Muscle of back (tissue), 13 donors: ENCODE data around the gene ZNF576. TPM values are rescaled to one million over a fixed set of nuclear protein-coding genes. Genes with fewer than 3 reads are reported as not detected.
"Not testable (repeated sequence)": the region's sequence is repeated elsewhere in the genome, so short reads cannot be mapped to it uniquely, and the experiment has no call there.

Experiments
- DNase-seq, 3 donors: peaks; one replicate each; pipeline versions ENCODE4 v3.0.0 to v3.0.0-alpha.2; 2013
- long read RNA-seq, 9 donors: transcript quantifications; one replicate each; lab custom pipeline, GENCODE V29; 2026
- polyA plus RNA-seq, 10 donors: library from polyadenylated mRNA; unstranded; fragments of 120-200 nt; gene quantifications; one replicate each; pipeline ENCODE4 v1.2.1, GENCODE V29; 2013; ENCODE audit not compliant: insufficient read length in 10 of 10

Gene ZNF576
- 10 to 100 TPM in 2 of 10 donors, 1 to 10 TPM in 8; 7.2 to 11.8 (median 9.3) TPM for polyA plus RNA-seq
- long read RNA-seq, donor 1, partial matches to known transcripts = 0 of 5 reads
- long read RNA-seq, donor 1, other reads (novel, unspliced or antisense) = 0 of 5 reads
- long read RNA-seq, donor 2, partial matches to known transcripts = 0 of 2 reads
- long read RNA-seq, donor 2, other reads (novel, unspliced or antisense) = 0 of 2 reads
- long read RNA-seq, donor 3 = 0 reads
- long read RNA-seq, donor 4, transcript ZNF576-201 (3 exons, 2,566 nt) = major isoform, 6 of 10 reads
- long read RNA-seq, donor 4, partial matches to known transcripts = 0 of 10 reads
- long read RNA-seq, donor 4, other reads (novel, unspliced or antisense) = 0 of 10 reads
- long read RNA-seq, donor 5, transcript ZNF576-201 (3 exons, 2,566 nt) = major isoform, 6 of 11 reads
- long read RNA-seq, donor 5, partial matches to known transcripts = 0 of 11 reads
- long read RNA-seq, donor 5, other reads (novel, unspliced or antisense) = 0 of 11 reads
- long read RNA-seq, donor 6, partial matches to known transcripts = 0 of 6 reads
- long read RNA-seq, donor 6, other reads (novel, unspliced or antisense) = 0 of 6 reads
- long read RNA-seq, donor 7, partial matches to known transcripts = 0 of 7 reads
- long read RNA-seq, donor 7, other reads (novel, unspliced or antisense) = 0 of 7 reads
- long read RNA-seq, donor 8, partial matches to known transcripts = 0 of 7 reads
- long read RNA-seq, donor 8, other reads (novel, unspliced or antisense) = 0 of 7 reads
- long read RNA-seq, donor 9, partial matches to known transcripts = 0 of 3 reads
- long read RNA-seq, donor 9, other reads (novel, unspliced or antisense) = 0 of 3 reads

- DNase-seq = peak; percentile 100
Observed at GRCh38 chr19:43595999-43596841, at the start of gene ZNF576, which contains the start of gene IRGQ. TSS of gene ZNF576 (plus strand) at chr19:43596595. CDS start at chr19:43597109, 514 bp downstream. TSS of gene IRGQ (minus strand) at chr19:43596134. CDS start at chr19:43595338, 796 bp downstream.

DNA sequence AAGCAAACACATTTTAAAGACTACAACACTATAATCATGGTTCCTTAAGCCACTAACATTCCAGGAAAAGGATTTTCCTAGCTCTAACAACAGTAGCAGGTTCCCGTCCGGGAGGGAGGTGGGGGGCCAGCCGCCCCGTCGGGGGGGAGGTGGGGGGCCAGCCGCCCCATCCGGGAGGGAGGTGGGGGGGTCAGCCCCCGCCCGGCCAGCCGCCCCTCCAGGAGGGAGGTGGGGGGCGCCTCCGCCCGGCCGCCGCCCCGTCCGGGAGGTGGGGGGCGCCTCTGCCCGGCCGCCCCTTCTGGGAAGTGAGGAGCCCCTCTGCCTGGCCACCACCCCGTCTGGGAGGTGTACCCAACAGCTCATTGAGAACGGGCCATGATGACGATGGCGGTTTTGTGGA is 48.5 kb upstream of the ZNF576 start:
- DNase-seq = not testable (repeated sequence)

DNA sequence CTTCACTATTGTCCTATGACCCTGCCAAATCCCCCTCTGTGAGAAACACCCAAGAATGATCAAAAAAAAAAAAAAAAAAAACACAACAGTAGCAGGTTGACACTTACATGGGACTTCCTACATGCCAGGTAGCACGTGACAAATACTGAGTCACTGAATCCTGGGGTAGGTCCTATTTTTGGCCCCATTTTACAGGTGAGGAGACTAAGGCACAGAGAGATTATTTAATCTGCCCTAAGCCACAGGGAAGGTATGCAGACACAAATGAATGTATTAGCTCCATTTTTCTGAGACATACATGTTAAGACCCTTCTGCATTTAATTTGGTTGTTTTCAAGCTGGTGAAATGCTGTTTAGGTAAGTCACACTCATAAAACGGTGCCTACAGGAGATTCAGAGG is 47.7 kb upstream of the ZNF576 start:
- DNase-seq = no peak

DNA sequence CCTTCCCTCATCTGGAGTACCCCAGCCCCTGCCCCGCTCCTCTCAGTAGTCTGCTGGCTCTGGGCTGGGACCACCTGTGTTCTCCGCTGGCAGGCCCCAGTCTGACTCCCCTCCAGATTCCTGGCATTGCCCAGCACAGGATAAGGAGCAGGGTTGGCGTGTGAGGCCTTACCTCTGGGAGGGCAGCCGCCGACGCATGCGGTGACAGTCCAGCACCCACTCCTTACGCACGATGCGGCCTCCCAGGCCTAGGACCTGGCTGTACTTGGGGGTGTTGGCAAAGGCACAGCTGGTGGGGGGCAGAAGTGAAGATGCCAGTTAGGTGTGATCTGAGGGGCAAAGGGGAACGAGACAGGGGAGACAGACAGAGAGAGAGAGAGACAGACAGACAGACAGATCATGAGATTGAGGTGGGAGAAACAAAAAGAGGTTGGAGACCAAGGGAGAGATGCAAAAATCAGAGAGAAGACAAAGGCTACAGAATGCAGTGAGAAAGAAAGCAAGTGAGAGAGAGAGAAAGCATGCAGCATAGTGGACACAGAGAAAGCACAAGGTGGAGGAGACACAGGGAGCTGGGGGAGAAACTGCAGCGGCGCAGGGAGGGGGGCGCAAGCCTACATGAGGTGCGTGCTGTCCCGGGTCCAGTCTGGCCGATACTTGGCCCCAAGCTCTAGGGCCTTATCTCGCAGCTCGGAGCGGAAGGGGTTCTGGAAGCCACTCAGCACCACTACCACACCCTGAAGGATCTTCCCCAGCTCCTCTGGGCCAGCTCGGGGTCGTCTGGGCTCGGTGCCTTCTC is 44.8 kb upstream of the ZNF576 start:
- no peak for DNase-seq

DNA sequence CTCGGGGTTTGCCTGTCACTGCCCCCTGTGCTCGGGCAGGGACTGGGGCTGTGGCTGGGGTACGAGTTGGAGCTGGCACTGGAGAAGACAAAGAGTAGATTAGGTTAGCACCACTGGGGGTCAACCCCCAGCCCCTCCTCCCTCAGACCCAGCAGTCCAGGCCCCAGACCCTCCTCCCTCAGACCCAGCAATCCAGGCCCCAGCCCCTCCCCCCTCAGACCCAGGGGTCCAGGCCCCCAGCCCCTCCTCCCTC is 44.3 kb upstream of the ZNF576 start:
- DNase-seq = no peak

DNA sequence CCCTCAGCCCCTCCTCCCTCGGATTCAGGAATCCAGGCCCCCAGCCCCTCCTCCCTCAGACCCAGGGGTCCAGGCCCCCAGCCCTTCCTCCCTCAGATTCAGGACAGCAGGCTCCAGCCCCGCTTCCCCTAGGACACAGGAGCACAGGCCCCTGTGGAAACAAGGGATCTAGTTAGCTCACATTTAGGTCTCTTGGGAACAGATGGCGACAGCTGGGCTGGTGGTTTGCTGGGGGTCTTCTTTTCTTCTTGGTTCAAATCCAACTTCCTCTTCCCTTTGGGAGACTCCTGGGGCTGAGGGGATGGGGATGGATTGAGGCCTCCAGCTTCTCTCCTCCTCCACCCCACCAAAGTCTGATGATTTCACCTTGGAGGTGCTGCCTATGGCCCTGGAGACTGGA is 43.8 kb upstream of the ZNF576 start:
- no peak for DNase-seq

DNA sequence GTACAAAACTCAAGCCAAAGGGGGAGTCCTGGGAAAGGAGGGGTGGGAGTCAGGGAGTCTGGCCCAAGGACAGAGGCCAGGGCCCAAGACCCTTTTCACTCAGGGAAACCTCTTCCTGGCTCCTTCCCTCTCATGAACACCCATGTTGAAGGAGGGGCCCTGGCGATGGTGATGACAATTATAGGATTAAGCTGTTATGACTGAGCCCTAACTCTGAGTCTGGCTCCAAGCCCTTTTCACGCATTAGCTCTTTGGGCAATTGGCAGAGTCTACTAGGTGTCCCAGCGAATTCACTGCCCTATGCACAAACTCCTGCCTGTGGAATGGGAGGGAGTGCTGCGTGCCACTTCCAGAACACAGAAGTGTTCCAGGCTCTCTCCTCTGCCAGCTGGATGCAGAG is 42.7 kb upstream of the ZNF576 start:
- DNase-seq = no peak

DNA sequence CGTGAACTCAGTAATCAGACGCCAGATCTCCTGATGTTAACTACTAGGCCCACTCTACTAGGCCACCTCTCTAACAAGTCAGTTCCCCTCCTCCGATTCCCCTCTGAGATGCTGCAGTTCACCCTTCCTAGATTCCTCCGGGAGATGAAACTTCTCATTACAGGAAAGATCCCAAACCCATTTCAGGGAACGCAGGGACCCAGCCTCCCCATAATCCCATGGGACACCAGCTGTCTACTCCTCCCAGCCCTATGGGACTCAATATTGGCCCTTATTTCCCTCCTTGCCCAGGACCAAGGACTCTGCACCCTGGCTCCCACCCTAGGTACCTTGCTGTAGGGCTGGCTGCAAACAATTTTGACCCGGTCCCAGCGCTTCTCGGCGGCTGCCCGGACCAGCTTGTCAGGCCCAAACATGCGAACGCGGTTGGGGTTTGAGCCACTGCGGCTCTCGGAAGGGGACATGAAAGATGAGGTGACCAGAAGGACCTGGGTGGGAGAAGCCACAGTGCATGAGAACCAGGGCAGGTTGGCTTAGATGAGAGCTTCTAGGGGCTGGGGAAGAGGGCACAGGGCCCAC is 42.0 kb upstream of the ZNF576 start:
- no peak for DNase-seq

DNA sequence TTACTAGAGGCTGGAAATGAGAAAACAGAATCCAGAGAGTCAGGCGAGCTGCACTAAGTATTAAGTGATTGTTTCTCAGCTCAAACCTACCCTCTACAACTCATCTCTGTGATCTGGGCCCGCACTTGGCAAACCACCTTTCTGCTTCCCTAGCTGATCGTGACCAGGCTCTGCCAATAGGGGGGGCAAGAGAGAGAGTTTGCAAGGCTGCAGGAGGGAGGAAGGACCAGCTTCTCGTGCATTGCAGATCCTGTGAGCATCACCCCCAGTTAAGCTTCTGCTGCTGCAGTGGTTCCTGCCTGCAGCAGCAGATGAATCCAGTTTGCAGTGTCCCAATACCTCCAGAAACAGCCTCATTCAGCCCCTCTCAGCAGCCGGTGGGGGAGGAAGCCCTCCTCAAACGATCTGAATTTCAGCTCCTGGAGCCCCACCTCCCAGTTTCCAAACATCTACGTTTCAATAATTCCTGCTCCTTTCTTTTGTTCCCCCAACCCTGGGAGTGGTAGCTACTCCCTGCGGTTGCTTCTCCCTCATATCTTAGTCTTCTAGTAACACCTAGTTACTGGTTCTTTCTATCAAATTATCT is 41.1 kb upstream of the ZNF576 start:
- DNase-seq = peak in 2 of 3 donors; percentile 69 to 79

GRCh38 chr19:43560687-43561086 is 35.7 kb upstream of the ZNF576 start:
- no peak for DNase-seq

DNA sequence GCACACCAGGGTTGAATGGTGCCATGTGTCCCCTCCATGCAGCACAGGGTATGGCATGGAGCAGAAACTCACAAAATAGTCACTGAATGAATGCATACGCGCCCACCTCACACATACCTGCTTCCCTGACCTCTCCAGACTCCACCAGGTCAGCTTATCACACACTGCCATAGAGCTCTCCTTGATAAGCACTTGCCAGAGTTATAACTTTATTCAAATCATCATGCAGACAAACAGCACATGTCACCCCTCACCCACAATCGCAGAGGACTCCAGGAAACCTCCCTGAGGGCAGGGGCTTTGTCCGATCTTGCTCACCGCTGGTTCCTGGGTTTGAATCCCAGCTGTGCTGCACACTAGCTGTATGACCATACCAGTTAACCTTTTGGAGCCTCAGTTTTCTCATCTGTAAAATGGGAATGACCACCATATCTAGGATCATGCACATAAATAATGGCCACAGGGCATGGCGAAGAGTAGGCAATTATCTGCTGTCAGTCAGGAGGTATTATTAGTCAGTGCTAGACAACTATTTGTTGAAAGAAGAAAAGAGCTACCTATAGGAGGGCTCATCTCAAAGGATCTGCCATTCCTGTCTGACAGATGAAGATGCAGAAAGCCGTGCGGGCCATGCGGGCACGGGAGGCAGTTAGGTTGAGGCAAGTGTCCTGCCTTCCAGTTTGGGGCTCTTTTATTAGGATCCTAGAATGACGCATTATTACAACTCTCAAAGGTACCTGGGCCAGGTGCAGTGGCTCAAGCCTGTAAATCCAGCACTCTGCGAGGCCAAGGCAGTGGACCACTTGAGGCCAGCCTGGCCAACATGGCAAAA is 35.0 kb upstream of the ZNF576 start:
- no peak for DNase-seq

DNA sequence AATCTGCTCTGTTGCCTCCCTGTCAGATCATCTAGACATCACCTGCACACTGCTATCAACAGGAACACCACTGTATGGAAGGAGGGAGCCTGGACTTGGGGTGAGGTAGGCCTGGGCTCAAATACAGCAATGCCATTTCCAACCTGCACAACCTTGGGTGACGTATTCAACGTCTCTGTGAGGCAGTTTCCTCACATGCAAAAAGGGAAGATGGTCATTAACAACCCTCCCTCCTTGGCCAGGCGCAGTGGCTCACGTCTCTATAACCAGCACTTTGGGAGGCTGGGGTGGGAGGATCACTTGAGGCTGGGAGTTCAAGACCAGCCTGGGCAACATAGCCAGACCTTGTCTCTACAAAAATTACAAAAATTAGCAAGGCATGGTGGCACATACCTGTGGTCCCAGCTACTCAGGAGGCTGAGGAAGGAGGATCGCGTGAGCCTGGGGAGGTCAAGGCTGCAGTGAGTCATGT is 34.1 kb upstream of the ZNF576 start:
- DNase-seq = no peak

GRCh38 chr19:43562698-43563241 is 33.6 kb upstream of the ZNF576 start:
- peak; percentile 44 to 63 (median 49) for DNase-seq

GRCh38 chr19:43563816-43564457 is 32.5 kb upstream of the ZNF576 start:
- no peak for DNase-seq

GRCh38 chr19:43564800-43565199 is 31.6 kb upstream of the ZNF576 start:
- DNase-seq = peak in 1 of 3 donors; percentile 34

DNA sequence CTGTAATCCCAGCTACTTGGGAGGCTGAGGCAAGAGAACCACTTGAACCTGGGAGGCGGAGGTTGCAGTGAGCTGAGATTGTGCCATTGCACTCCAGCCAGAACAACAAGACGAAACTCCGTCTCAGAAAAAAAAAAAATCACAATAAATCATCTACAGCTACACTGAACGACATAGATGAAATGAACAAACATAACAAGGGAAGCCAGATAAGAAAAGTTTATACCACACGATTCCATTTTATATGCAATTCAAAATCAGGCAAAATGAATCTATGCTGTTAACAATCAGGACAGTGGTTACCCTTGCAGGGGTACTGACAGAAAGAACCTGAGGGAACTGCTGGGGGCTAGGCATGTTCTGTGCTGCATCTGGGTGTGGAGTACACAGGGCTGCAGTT is 26.7 kb upstream of the ZNF576 start:
- DNase-seq = no peak

- no peak for DNase-seq
Observed at GRCh38 chr19:43570174-43570791, 26.1 kb upstream of the ZNF576 start.

DNA sequence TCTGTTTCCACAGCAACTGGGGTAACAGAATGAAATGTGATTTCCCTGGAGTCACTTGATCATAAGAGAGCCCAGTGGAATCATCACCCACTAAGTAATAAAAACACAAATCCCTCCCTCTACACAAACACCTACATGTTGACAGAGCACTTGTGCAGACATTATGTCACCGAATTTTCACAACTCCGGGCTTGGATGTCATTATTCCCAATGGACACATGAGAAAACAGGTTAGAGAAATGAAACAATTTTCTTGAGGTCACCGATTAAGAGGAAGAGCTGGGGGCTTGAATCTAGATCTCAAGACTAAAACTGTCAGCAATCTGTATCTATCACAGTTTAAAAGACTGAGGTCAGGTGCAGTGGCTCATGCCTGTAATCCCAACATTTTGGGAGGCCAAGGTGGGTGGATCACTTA is 24.2 kb upstream of the ZNF576 start:
- DNase-seq = no peak
